Astrocyte (in vitro differentiated cells and primary cell): ENCODE data around the gene FLYWCH1. TPM values are rescaled to one million over a fixed set of nuclear protein-coding genes. Genes with fewer than 3 reads are reported as not detected.

Experiments
- DNase-seq: peaks from one replicate; pipeline ENCODE4 v3.0.0-alpha.2; 2010; ENCODE audit warnings: low read depth
- FAIRE-seq: peaks from 2 replicates; lab custom pipeline; 2011; peaks lifted over from hg19 to GRCh38; lab: Jason Lieb, UNC
- H2AFZ ChIP-seq: 2 replicates; pipeline ENCODE4 v1.6.0; 2012; ENCODE audit warnings: low read depth, low read length, inconsistent platforms
- H3K27ac ChIP-seq: 2 replicates; pipeline ENCODE4 v1.5.1; 2011; ENCODE audit warnings: low read depth, low read length, inconsistent platforms
- H3K27me3 ChIP-seq: 2 replicates; pipeline ENCODE4 v1.6.0; 2011; ENCODE audit warnings: low read length, inconsistent platforms; ENCODE audit not compliant: insufficient read depth
- H3K36me3 ChIP-seq: 2 replicates; pipeline ENCODE4 v1.5.1; 2011; ENCODE audit warnings: low read length, inconsistent platforms; ENCODE audit not compliant: insufficient read depth
- H3K4me1 ChIP-seq: 2 replicates; pipeline ENCODE4 v1.5.1; 2011; ENCODE audit warnings: low read length, inconsistent platforms; ENCODE audit not compliant: insufficient read depth
- H3K4me2 ChIP-seq: 2 replicates; pipeline ENCODE4 v1.6.0; 2012; ENCODE audit warnings: low read length, inconsistent platforms
- H3K4me3 ChIP-seq: 2 replicates; pipeline ENCODE4 v1.5.1; 2011; ENCODE audit warnings: low read depth, mild to moderate bottlenecking, low read length, inconsistent platforms; ENCODE audit not compliant: insufficient read depth
- H3K79me2 ChIP-seq: 2 replicates; pipeline ENCODE4 v1.6.0; 2012; ENCODE audit warnings: mild to moderate bottlenecking, low read length, inconsistent platforms; ENCODE audit not compliant: insufficient read depth
- H3K9ac ChIP-seq: 2 replicates; pipeline ENCODE4 v1.6.0; 2012; ENCODE audit warnings: mild to moderate bottlenecking, low read length, inconsistent platforms
- H3K9me3 ChIP-seq: 2 replicates; pipeline ENCODE4 v1.5.1; 2012; ENCODE audit warnings: low read depth, mild to moderate bottlenecking, low read length, inconsistent platforms; ENCODE audit not compliant: insufficient read depth
- H4K20me1 ChIP-seq: 2 replicates; pipeline ENCODE4 v1.6.0; 2012; ENCODE audit warnings: low read length, inconsistent platforms; ENCODE audit not compliant: insufficient read depth
- H3K27ac Mint-ChIP-seq: one replicate; pipeline ENCODE4 v1.8.0; 2021; ENCODE audit warnings: mild to moderate bottlenecking, mixed read lengths; ENCODE audit not compliant: unreplicated experiment
- H3K27me3 Mint-ChIP-seq: one replicate; pipeline ENCODE4 v1.8.0; 2021; ENCODE audit warnings: low read depth, mixed read lengths; ENCODE audit not compliant: unreplicated experiment
- H3K36me3 Mint-ChIP-seq: one replicate; pipeline ENCODE4 v1.8.0; 2021; ENCODE audit warnings: low read depth, mixed read lengths; ENCODE audit not compliant: unreplicated experiment
- H3K4me1 Mint-ChIP-seq: one replicate; pipeline ENCODE4 v1.8.0; 2021; ENCODE audit warnings: low read depth, mixed read lengths; ENCODE audit not compliant: unreplicated experiment
- H3K4me3 Mint-ChIP-seq: one replicate; pipeline ENCODE4 v1.8.0; 2021; ENCODE audit warnings: mild to moderate bottlenecking, moderate library complexity, mixed read lengths; ENCODE audit not compliant: unreplicated experiment
- H3K9me3 Mint-ChIP-seq: one replicate; pipeline ENCODE4 v1.8.0; 2021; ENCODE audit warnings: mild to moderate bottlenecking, mixed read lengths; ENCODE audit not compliant: unreplicated experiment
- EZH2 ChIP-seq: IDR thresholded peaks from 2 replicates; pipeline ENCODE4 v1.6.1; 2012; ENCODE audit warnings: mild to moderate bottlenecking, low read length, inconsistent platforms; ENCODE audit not compliant: insufficient read depth
- total RNA-seq: library from RNA; stranded (reverse); gene quantifications from 2 replicates; pipeline ENCODE4 v1.2.1, GENCODE V29; 2021
- TF ChIP-seq, protein P1 (sequence below): IDR thresholded peaks from 2 replicates; pipeline ENCODE4 v1.5.1; 2011; ENCODE audit warnings: low read depth, mild to moderate bottlenecking, inconsistent platforms, low read length, moderate library complexity; ENCODE audit not compliant: insufficient read depth

Gene FLYWCH1
- total RNA-seq, 1 donor from 2014 or later, result 58.9 TPM

DNA sequence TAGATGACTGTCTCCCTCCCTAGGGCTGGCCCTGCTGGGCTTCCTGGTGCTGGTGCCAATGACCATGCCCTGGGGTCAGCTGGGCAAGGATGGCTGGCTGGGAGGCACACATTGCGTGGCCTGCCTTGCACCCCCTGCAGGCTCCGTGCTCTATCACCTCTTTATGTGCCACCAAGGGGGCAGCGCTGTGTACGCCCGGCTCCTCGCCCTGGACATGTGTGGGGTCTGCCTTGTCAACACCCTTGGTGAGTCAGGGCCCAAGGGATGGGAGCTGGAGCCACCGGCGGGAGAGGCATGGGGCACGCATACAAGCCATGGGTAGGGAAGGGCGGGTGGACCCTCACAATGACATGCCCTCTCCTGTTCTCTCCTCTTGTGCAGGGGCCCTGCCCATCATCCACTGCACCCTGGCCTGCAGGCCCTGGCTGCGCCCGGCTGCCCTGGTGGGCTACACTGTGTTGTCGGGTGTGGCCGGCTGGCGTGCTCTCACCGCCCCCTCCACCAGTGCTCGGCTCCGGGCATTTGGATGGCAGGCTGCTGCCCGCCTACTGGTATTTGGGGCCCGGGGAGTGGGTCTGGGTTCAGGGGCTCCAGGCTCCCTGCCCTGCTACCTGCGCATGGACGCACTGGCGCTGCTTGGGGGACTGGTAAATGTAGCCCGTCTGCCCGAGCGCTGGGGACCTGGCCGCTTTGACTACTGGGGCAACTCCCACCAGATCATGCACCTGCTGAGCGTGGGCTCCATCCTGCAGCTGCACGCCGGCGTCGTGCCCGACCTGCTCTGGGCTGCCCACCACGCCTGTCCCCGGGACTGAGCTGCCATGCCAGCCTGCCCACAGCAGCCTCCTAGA lies 59.6 kb downstream of the FLYWCH1 start:
- no peak overlapping the region for H3K27ac ChIP-seq
- H3K4me1 ChIP-seq, result peaks cover 4% of the 10 kb centered on the region
- H3K4me3 ChIP-seq, result no peak overlapping the region
- Mint-ChIP-seq H3K36me3 (peaks cover 6% of the 10 kb centered on the region), H3K4me1 (no peaks in the 10 kb centered on the region), H3K27ac (no peak overlapping the region), H3K9me3 (no peaks in the 10 kb centered on the region), H3K27me3 (peaks cover 11% of the 10 kb centered on the region), H3K4me3 (peak overlapping the region; percentile 64)
- TF ChIP-seq, protein P1, sequence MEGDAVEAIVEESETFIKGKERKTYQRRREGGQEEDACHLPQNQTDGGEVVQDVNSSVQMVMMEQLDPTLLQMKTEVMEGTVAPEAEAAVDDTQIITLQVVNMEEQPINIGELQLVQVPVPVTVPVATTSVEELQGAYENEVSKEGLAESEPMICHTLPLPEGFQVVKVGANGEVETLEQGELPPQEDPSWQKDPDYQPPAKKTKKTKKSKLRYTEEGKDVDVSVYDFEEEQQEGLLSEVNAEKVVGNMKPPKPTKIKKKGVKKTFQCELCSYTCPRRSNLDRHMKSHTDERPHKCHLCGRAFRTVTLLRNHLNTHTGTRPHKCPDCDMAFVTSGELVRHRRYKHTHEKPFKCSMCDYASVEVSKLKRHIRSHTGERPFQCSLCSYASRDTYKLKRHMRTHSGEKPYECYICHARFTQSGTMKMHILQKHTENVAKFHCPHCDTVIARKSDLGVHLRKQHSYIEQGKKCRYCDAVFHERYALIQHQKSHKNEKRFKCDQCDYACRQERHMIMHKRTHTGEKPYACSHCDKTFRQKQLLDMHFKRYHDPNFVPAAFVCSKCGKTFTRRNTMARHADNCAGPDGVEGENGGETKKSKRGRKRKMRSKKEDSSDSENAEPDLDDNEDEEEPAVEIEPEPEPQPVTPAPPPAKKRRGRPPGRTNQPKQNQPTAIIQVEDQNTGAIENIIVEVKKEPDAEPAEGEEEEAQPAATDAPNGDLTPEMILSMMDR, result no peak
- TF ChIP-seq EZH2, result no peak
- FAIRE-seq, result no peak
- peaks cover 28% of the 10 kb centered on the region for H4K20me1 ChIP-seq
- H3K36me3 ChIP-seq, result no peaks in the 10 kb centered on the region
- no peak for DNase-seq
- peaks cover 10% of the 10 kb centered on the region for H3K27me3 ChIP-seq
- no peaks in the 10 kb centered on the region for H3K9me3 ChIP-seq
- no peaks in the 10 kb centered on the region for H3K79me2 ChIP-seq
- peak overlapping the region; percentile 97 for H3K4me2 ChIP-seq
- H3K9ac ChIP-seq, result no peak overlapping the region
- H2AFZ ChIP-seq, result no peak overlapping the region

DNA sequence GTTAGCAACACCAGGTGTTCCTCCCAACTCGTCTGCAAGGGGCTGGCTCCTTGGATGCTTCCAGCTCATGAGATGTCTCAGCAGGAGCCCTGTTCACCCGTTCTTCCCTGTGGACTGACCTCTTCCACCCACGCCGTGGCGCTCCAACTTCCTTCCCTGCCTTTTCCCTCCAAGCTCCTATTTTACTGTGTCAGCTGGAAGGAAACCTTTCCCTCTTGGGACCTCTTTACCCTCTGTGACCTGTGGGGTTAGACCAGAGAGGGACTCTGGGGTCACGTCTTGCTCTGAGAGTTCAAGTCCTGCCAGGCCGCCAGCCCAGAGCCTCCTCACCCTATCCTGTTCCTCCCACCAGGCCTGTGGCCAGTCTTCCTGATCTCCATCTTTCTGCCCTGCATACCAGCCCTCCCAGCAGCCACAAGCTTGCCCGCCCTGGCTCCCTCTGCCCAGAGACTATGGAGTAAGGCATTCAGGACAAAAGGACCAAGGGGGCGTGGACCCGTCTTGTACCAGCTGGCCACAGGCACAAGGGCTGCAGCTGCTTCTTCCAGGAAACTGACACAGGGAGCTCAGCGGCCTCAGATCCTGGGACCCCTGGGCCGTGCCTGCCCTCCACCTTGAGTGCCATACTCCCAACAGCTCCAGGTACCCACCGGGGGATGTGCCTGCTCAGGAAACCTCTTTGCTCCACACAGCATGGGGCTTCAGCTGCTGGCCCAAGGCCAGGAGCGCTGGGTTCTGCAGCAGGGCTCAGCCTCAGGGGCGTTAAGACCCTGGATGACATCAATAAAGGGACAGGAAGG lies 60.5 kb downstream of the FLYWCH1 start:
- DNase-seq, result no peak
- TF ChIP-seq EZH2, result no peak
- TF ChIP-seq, protein P1, result no peak
- FAIRE-seq, result no peak
- Mint-ChIP-seq H3K36me3 (peaks cover 6% of the 10 kb centered on the region), H3K27ac (peak overlapping the region; percentile 66), H3K27me3 (peaks cover 15% of the 10 kb centered on the region), H3K4me3 (peak overlapping the region; percentile 60), H3K9me3 (no peaks in the 10 kb centered on the region), H3K4me1 (no peaks in the 10 kb centered on the region)
- Histone ChIP-seq H3K4me1 (peaks cover 4% of the 10 kb centered on the region), H4K20me1 (peaks cover 28% of the 10 kb centered on the region), H3K4me3 (no peak overlapping the region), H3K9me3 (no peaks in the 10 kb centered on the region), H3K79me2 (no peaks in the 10 kb centered on the region), H3K36me3 (no peaks in the 10 kb centered on the region), H3K4me2 (no peak overlapping the region), H3K27me3 (peaks cover 10% of the 10 kb centered on the region), H3K9ac (no peak overlapping the region), H3K27ac (no peak overlapping the region), H2AFZ (no peak overlapping the region)
